GM18867 (cell line): ENCODE measurements around the gene ITGA8.
"Not testable (repeated sequence)": the region's sequence is repeated elsewhere in the genome, so short reads cannot be mapped to it uniquely, and the experiment has no call there.

Source experiments
- ATAC-seq: cut with Tn5 transposase; IDR thresholded peaks from one replicate; pipeline ENCODE4 v1.9.1; 2021; ENCODE audit warnings: mild to moderate bottlenecking, moderate library complexity; ENCODE audit not compliant: unreplicated experiment

ITGA8 gene

DNA sequence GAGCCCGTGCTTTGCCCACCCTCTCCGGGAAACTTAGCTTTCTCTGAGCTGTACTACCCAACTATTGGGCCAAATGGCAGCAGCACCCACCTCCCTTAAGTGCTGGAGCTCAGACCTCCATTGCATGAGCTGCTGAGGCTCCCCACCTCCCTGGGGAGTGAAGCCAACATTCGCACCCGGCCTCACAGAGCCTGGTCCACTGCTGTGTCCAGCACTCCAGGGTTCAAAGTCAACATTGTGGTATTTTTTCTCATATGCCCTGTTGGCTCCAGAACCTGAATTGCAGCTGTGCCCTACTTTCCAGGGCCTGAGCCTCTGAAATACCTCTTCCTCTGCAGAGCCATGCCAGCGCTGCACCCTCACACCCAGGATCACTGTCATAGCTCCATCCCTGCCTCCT is 29.7 kb downstream of the ITGA8 start:
- no peak for ATAC-seq

GRCh38 chr10:15684768-15685167 is 35.0 kb downstream of the ITGA8 start:
- ATAC-seq, result no peak

DNA sequence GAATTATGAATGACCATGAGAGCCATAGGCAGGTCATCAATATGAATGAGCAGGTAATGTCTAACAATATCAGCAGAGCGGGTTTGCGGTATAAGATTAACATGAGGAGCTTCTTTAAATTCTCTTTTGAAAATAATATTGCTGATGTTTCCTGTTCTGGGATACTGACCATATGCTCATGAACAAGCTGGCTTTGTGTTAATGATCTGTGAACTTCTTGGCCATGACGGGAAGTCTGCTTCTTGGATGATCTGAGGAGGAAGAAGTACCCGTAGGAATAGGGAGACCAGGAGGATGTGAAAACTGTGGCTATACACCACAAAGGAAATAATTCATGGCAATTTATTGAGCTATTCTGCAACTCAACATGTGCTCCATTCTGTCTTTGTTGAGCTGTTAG is 38.6 kb downstream of the ITGA8 start:
- ATAC-seq, result no peak

DNA sequence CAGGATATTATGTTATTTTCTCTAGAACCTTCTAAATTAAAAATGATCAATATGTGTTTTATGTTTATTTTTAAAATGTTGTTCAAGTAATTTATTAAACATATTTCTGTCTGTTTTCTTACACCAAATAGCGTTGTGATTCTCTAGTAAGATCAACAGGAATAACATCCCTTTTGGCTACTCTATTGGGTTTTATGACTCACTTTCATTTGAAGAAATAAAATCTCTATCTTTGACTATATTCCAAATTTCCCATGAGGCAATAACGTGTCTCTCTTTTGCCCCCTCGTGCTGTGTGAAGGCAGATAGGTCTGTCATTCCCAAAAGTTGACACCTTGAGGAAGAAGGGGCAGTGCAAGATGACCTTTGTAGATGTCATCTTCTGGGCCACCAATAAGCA is 40.9 kb downstream of the ITGA8 start:
- no peak for ATAC-seq

DNA sequence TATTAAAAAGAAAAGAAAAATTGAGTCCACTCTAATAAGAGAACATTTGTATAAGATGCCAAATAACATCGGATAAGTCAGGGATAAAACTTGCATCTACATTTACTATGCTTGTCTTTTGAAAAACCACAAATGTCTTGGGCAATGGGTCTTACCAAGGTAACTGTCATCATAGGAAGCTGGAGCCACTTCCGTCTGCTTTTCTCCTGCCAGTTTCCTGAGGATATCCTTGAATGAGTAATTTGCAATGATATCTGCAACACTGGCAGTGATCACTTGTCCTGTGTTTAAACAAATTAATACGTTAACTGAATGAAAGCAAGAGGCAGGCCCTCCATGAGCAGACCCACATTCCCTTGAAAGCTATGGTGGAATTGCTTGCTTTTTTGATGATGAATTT is 47.3 kb downstream of the ITGA8 start:
- no peak for ATAC-seq

DNA sequence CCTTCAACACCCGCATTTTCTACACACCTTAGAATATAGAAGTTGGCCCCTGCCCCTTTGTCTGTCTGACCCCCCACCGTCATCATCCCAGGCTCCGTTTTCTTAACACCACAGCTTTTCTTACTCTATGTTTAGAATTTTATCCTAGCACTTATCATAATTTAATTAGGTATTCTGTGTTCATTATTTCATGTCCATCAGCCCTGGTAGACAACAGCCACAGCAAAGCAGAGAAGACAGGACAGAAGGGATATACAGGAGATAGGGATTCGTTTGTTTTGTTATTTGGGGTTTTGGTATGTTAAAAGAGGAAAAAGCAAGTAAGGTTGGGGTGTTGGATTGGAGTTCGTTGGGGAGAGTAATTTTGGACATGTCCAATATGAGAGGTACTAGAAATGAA is 48.8 kb downstream of the ITGA8 start:
- no peak for ATAC-seq

DNA sequence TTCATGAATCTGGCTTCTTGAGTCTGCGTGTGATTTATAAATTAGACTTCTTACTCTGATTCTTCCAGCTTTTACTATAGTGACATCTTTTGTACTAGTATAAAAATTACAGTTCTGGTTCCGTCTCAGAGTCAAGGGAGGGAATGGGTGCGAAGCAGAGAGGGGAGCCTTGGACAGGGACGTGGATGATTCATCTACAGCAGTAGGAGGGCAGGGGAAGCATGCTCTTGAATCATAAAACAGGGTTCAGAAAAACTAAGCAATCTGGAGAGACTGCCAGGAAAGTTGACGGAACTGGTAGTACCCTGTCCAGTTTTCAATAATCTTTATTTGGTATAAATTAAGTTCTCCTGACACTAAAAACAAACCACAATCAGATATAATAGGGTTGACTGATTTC is 58.1 kb downstream of the ITGA8 start:
- no peak for ATAC-seq

DNA sequence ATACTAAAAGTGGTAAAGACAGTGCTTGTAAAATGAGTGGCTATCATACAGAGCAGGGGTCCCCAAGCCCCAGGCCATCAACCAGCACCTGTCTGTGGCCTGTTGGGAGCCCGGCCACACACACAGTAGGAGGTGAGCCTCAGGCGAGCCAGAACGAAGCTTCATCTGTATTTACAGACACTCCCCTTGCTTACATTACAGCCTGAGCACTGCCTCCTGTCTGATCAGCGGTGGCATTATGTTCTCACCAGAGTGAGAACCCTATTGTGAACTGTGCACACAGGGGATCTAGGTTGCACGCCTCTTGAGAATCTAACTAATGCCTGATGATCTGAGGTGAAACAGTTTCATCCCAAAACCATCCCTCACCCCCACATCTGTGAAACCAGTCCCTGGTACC is 58.7 kb downstream of the ITGA8 start:
- ATAC-seq, result no peak

DNA sequence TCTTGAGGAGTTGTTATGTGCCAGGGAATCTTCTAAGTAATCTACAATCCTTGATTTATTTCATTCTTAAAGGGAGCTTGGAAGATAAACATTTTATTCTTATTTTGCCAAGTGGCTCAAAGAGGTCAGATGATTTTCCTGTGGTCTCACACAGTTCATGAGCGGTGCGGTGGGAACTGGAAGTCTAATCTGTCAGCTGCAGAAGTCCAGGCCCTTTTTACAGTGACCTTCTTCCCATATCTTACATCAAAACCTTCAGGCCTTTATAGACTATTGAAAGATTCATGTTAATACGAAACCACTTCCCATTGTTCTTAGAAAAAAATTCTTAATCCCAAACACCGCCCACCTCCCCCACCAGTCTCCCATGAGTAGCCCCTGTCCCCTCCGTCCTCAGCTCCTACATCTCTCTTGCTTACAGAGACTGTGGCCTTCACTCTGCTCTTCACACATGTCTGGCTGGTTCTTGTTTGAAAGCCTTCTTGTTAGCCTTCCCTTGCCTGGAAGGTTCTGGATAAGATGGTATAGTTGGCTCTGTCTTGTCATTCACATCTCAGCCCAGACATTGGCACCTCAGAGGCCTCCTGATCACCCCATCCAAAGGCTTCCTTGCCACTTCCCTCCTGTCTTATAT is 61.5 kb downstream of the ITGA8 start:
- ATAC-seq, result no peak

- ATAC-seq, result no peak
Observed at GRCh38 chr10:15652757-15653156, 67.0 kb downstream of the ITGA8 start.

- no peak for ATAC-seq
Observed at GRCh38 chr10:15652117-15652516, 67.6 kb downstream of the ITGA8 start.

GRCh38 chr10:15651175-15651574 is 68.5 kb downstream of the ITGA8 start:
- no peak for ATAC-seq

GRCh38 chr10:15642095-15642494 is 77.6 kb downstream of the ITGA8 start:
- ATAC-seq, result no peak

GRCh38 chr10:15640536-15641085 is 79.1 kb downstream of the ITGA8 start:
- ATAC-seq, result no peak

- no peak for ATAC-seq
Observed at GRCh38 chr10:15636446-15636845, 83.3 kb downstream of the ITGA8 start.

DNA sequence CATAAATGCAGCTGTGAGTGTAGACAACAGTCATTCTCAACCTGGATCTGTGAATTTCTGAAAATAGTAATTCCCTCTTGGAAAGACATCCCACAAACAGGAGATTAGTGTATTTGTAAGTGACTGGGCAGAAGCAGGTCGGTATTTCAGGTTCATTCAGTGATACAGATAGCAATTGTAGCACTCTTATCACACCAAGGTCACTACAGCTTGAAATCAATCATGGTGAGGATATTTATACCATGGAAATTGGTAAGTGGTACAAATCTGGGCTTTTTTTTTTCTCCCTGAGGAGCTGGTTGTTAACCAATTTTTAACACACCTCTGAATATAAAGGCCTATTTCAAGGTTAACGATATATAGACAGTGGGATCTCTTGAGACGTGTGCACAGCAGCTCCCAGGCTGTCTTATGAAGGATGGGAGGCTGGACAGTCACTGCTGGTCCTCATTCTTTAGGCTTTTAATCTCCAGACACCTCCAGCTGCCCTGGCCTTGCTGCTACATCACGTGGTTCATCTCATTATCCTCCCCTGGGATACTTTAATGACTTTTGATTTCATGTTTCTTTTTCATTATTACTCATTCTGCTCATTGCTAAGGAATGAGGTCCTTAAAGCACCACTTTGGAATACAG is 87.1 kb downstream of the ITGA8 start:
- no peak for ATAC-seq

GRCh38 chr10:15631205-15631604 is 88.5 kb downstream of the ITGA8 start:
- ATAC-seq, result not testable (repeated sequence)

- ATAC-seq, result no peak
Observed at GRCh38 chr10:15630353-15630752, 89.4 kb downstream of the ITGA8 start.

DNA sequence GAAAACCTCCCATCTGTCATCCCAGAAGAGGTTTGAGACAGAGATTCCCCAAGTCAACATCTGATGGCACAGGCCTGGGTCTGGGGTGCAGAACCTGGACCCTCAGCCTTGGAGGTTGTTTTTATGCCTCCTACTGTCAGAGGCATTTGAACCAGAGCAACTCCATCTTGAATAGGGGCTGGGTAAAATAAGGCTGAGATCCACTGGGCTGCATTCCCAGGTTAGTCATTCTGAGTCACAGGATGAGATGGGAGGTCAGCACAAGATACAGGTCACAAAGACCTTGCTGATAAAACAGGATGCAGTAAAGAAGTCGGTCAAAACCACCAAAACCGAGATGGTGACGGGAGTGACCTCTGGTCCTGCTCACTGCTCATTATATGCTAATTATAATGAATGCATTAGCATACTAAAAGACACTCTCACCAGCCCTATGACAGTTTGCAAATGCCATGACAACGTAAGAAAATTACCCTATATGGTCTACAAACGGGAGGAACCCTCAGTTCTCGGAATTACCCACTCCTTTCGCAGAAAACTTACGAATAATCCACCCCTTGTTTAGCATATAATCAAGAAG is 92.0 kb downstream of the ITGA8 start:
- no peak for ATAC-seq

GRCh38 chr10:15626937-15627336 is 92.8 kb downstream of the ITGA8 start:
- no peak for ATAC-seq

GRCh38 chr10:15625261-15625660 is 94.5 kb downstream of the ITGA8 start:
- ATAC-seq, result no peak
